ENCODE results near the gene SHISAL2A. TPM values are rescaled to one million over a fixed set of nuclear protein-coding genes. Genes with fewer than 3 reads are reported as not detected.

Gene SHISAL2A
- total and polyA plus RNA-seq, 2 donors from 2014 or later: 2.5 TPM; not detected in 1

- no peaks in the 10 kb centered on the region for H3K4me1 ChIP-seq (ENCODE audit: control insufficient read depth in 2 of 3, insufficient read depth in 2 of 3, low read depth in 1 of 3, low read length in 3 of 3)
- peak in 1 of 5 donors; percentile 7 for DNase-seq
- intact Hi-C loops (cut with DNase I): no loop called here
- H3K36me3 ChIP-seq (ENCODE audit: control insufficient read depth in 2 of 3, insufficient read depth in 3 of 3, low read length in 3 of 3): no peaks in the 10 kb centered on the region
- H3K27me3 ChIP-seq (ENCODE audit: control insufficient read depth, insufficient read depth, low read length): no peaks in the 10 kb centered on the region
- no peak for TF ChIP-seq CTCF (IDR thresholded peaks at IDR 0.05; ENCODE audit: borderline replicate concordance, extremely low read depth, insufficient read depth)
- no peak for FAIRE-seq
- no peak overlapping the region for H3K9ac ChIP-seq (ENCODE audit: low read length in 3 of 3)
- H3K9me3 ChIP-seq (ENCODE audit: control insufficient read depth in 2 of 3, insufficient read depth in 1 of 3, low read length in 3 of 3): no peaks in the 10 kb centered on the region
- H3K27ac ChIP-seq (ENCODE audit: low read depth in 2 of 2, low read length in 2 of 2): no peak overlapping the region
- no peak overlapping the region for H3K4me3 ChIP-seq (ENCODE audit: low read length in 3 of 3)
Measured at GRCh38 chr1:52677076-52677806, 44.3 kb downstream of the SHISAL2A start.

GRCh38 chr1:52679048-52679447 is 46.1 kb downstream of the SHISAL2A start:
- H3K9me3 ChIP-seq (ENCODE audit: control insufficient read depth in 2 of 3, insufficient read depth in 1 of 3, low read length in 3 of 3): no peaks in the 10 kb centered on the region
- no peaks in the 10 kb centered on the region for H3K36me3 ChIP-seq (ENCODE audit: control insufficient read depth in 2 of 3, insufficient read depth in 3 of 3, low read length in 3 of 3)
- TF ChIP-seq CTCF (IDR thresholded peaks at IDR 0.05; ENCODE audit: borderline replicate concordance, extremely low read depth, insufficient read depth): no peak
- H3K4me3 ChIP-seq (ENCODE audit: low read length in 3 of 3): no peak overlapping the region
- no peak overlapping the region for H3K9ac ChIP-seq (ENCODE audit: low read length in 3 of 3)
- H3K27ac ChIP-seq (ENCODE audit: low read depth in 2 of 2, low read length in 2 of 2): no peak overlapping the region
- no peaks in the 10 kb centered on the region for H3K27me3 ChIP-seq (ENCODE audit: control insufficient read depth, insufficient read depth, low read length)
- intact Hi-C loops (cut with DNase I): no loop called here
- no peak for DNase-seq
- H3K4me1 ChIP-seq (ENCODE audit: control insufficient read depth in 2 of 3, insufficient read depth in 2 of 3, low read depth in 1 of 3, low read length in 3 of 3): no peaks in the 10 kb centered on the region
- FAIRE-seq: no peak

- no peaks in the 10 kb centered on the region for H3K4me1 ChIP-seq (ENCODE audit: control insufficient read depth in 2 of 3, insufficient read depth in 2 of 3, low read depth in 1 of 3, low read length in 3 of 3)
- intact Hi-C loops (cut with DNase I): no loop called here
- TF ChIP-seq CTCF (IDR thresholded peaks at IDR 0.05; ENCODE audit: borderline replicate concordance, extremely low read depth, insufficient read depth): no peak
- DNase-seq (no peak), FAIRE-seq (no peak)
- no peak overlapping the region for H3K27ac ChIP-seq (ENCODE audit: low read depth in 2 of 2, low read length in 2 of 2)
- H3K9ac ChIP-seq (ENCODE audit: low read length in 3 of 3): no peak overlapping the region
- H3K4me3 ChIP-seq (ENCODE audit: low read length in 3 of 3): no peak overlapping the region
- H3K9me3 ChIP-seq (ENCODE audit: control insufficient read depth in 2 of 3, insufficient read depth in 1 of 3, low read length in 3 of 3): no peaks in the 10 kb centered on the region
- no peaks in the 10 kb centered on the region for H3K27me3 ChIP-seq (ENCODE audit: control insufficient read depth, insufficient read depth, low read length)
- no peaks in the 10 kb centered on the region for H3K36me3 ChIP-seq (ENCODE audit: control insufficient read depth in 2 of 3, insufficient read depth in 3 of 3, low read length in 3 of 3)
Measured at GRCh38 chr1:52679498-52679897, 46.5 kb downstream of the SHISAL2A start.

All from kidney (tissue), 14 donors.